ENCODE results near the gene ARL5A.

GRCh38 chr2:151761687-151762086, 66.5 kb downstream of the ARL5A start:
- TF ChIP-seq, protein P1, sequence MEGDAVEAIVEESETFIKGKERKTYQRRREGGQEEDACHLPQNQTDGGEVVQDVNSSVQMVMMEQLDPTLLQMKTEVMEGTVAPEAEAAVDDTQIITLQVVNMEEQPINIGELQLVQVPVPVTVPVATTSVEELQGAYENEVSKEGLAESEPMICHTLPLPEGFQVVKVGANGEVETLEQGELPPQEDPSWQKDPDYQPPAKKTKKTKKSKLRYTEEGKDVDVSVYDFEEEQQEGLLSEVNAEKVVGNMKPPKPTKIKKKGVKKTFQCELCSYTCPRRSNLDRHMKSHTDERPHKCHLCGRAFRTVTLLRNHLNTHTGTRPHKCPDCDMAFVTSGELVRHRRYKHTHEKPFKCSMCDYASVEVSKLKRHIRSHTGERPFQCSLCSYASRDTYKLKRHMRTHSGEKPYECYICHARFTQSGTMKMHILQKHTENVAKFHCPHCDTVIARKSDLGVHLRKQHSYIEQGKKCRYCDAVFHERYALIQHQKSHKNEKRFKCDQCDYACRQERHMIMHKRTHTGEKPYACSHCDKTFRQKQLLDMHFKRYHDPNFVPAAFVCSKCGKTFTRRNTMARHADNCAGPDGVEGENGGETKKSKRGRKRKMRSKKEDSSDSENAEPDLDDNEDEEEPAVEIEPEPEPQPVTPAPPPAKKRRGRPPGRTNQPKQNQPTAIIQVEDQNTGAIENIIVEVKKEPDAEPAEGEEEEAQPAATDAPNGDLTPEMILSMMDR (IDR thresholded peaks at IDR 0.05) = no peak
- TF ChIP-seq POLR2AphosphoS5 (IDR thresholded peaks at IDR 0.05) (no peak), EP300 (IDR thresholded peaks at IDR 0.05) (no peak)

Data from stomach (tissue), 4 donors.